Measurements from ENCODE around the gene HRK.

DNA sequence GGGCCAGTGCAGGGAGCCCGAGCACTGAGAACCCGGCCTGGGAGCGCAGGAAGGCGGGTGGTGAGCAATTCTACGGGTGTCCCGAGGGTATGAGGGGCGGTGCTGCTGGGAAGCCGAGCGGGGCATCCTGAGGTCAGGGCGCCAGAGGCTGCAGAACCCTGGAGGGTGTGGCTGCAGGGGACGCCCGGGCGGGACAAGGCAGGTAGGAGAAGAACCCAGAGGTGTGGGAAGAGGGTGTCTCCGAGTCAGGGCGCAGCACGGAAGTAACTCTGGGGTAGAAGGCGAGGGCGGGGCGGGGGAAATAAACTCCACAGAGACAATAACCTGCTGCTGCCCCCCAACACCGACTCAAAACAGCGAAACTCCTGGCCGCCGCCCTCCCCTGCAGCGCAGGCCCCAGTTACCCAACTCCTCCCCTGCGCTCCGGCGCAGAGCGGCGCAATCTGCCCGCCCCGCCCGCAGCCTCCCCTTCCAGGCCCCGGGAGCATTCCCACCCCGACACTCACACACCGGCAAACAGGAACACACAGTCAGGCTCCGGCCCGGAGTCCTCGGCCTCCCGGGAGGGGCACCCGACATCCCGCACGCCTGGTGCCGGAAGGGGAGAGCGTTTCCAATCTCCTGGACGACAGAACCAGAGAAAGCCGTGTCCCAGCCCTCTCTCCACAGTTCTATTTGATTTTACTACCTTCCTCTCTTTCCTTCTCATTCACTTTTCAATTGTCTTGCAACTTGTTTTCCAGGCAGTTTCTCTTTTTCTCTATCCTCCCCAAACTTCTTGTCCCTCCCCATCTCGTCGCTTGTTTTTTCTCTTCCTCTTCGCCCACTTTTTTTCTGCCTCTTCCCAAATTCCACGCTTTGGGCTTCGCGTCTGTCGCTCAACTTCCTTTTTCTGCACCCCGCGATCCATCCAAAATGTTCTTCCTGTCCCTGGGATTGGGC lies 2.4 kb downstream of the HRK start:
- TF ChIP-seq EZH2 (IDR thresholded peaks at IDR 0.05; ENCODE audit: low read depth) (no peak), CTCF (conservative IDR thresholded peaks at IDR 0.05) (no peak)

Data from PC-9 (cell line).